GM19328 (cell line): Measurements from ENCODE around the gene CORT.
A peak's percentile ranks its signal among the peaks of the same experiment; 100 is the strongest.
"Not testable (repeated sequence)": the region's sequence is repeated elsewhere in the genome, so short reads cannot be mapped to it uniquely, and the experiment has no call there.

Experiments used
- ATAC-seq: cut with Tn5 transposase; IDR thresholded peaks from one replicate; pipeline ENCODE4 v1.9.1; 2021; ENCODE audit warnings: mild to moderate bottlenecking, moderate library complexity; ENCODE audit not compliant: unreplicated experiment

CORT gene

GRCh38 chr1:10437052-10437451 lies 12.8 kb upstream of the CORT start:
- ATAC-seq = no peak

DNA sequence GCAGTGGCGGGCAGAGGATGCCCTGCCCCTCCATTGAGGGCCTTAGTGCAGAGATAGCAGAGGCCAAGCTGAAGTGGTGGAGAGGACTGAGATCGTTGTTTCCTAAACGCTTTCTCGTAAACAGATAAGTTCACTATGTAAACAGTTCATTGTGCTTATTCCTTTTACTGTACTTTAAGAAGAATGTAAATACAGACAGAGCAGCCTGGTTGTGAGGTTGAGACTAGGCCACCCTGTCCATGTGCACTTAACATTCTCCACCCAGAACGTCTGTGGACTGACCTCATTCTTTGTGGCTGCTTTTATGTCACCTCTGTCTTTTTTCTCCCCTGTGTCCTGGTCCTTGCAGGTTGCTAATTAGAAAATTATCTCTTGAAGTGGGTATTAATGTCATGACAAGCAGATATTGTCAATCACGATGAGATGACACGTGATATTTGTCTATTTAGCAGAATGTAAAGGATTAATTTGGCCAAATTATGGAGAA lies 11.1 kb upstream of the CORT start:
- ATAC-seq = no peak

GRCh38 chr1:10440305-10440704 lies 9.5 kb upstream of the CORT start:
- no peak for ATAC-seq

GRCh38 chr1:10440794-10441193 lies 9.0 kb upstream of the CORT start:
- ATAC-seq = no peak

DNA sequence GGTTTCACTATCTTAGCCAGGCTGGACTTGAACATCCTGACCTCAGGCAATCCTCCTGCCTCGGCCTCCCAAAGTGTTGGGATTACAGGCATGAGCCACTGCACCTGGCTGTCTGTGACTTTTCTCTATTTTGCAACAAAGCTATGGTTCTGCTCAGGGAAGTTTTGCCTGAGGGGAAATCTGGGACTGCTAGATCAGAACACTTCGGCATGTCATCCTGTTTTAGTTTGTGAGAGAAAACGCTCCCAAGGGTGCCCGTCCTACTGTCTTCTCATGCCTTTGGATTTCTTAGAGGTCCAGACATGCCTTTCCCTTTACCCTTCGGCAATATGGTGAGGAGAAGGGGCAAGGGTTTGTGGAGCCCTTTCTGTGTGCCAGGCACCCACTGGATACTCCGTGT lies 5.6 kb upstream of the CORT start:
- ATAC-seq = no peak

DNA sequence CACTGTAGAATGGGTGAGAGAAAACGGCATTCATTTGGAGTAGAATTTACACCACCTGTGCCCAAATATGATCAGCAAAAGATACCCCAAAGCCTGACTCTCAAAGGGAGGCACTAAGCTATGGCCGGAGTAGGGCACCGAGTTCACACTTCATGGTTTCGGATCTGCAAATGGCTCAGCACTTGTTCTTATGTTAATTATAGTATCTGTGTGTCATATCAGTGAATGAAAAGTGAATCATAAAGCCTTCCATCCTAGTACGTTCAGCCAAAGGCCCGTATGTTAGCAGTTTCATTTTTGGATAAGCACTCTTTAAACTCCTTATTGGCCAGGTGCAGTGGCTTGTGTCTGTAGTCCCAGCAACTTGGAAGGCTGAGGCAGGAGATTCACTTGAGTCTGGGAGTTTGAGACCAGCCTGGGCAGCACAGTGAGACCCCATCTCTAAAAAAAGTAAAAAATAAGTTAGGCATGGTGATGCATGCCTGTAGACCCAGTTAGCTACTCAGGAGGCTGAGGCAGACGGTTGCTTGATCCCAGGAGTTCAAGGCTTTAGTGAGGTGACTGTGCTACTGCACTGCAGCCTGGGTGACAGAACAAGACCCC lies 4.9 kb upstream of the CORT start:
- ATAC-seq = no peak

GRCh38 chr1:10446790-10447422 lies 2.9 kb upstream of the CORT start:
- no peak for ATAC-seq

DNA sequence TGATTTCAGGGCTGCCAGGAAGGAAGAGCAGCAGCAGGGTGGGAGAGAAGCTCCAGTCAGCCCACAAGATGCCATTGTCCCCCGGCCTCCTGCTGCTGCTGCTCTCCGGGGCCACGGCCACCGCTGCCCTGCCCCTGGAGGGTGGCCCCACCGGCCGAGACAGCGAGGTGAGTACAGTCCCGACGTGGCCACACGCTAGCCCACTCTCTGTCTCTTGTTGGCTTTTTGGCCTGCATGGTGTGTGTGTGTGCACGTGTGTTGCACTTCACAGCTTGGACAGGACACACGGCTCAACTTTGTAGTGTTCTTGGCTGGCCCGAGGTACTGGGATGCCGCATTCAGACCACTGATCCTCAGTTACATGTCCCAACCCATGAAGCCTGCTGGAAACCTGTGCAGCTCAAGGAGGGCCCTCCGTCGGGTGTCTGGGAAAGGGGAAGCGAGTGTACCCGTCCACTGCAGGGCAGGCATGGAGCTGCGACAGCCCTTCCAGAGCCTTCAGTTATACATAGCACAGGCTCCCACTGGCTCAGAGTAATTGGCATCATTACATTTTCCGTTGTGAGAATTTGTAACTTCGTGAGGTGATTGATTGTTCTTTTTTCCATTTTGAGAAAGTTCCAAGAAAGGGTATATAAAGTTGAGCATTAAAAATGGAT lies 454 bp downstream of the CORT start:
- no peak for ATAC-seq

DNA sequence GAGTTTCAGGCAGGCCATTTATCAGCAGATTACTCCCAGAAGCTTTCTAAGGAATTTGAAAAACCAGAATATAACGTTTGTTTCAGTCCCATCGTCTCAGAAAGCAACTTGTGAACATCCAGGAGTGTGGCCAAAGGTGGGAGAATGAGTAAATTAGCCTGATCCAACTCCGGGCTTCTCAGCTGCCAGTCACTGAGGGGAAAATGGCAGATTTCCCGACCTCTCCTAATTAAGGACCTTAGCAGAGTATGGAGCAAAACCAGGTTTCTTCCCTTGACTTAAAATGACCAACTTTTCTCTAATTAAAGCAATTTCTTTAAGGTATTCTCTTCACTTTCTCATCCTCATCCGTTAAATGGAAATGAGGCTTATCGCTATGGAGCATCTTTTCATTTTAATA lies 1.0 kb downstream of the CORT start:
- no peak for ATAC-seq

GRCh38 chr1:10451287-10451686 lies 1.5 kb downstream of the CORT start:
- ATAC-seq = no peak

DNA sequence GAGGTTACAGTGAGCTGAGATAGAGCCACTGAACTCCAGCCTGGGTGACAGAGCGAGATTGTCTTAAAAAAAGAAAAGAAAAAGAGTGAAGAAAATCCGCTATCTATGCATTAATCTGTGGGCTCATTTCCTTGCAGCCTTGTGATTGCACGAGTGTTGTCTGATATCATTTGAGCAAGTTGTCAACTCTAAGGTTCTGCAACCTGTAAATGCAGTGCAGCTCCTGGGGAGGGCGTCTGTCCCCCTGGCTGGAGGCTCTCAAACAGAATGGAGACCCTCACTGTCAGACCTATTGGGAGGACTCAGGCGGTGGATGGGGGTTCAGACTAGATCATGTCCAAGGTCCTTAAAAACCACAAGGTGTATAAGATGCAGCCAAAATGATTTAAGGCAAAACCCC lies 6.2 kb downstream of the CORT start:
- no peak for ATAC-seq

GRCh38 chr1:10456661-10457060 lies 6.8 kb downstream of the CORT start:
- no peak for ATAC-seq

GRCh38 chr1:10457462-10457861 lies 7.6 kb downstream of the CORT start:
- ATAC-seq = not testable (repeated sequence)

GRCh38 chr1:10457875-10458274 lies 8.0 kb downstream of the CORT start:
- ATAC-seq = no peak

DNA sequence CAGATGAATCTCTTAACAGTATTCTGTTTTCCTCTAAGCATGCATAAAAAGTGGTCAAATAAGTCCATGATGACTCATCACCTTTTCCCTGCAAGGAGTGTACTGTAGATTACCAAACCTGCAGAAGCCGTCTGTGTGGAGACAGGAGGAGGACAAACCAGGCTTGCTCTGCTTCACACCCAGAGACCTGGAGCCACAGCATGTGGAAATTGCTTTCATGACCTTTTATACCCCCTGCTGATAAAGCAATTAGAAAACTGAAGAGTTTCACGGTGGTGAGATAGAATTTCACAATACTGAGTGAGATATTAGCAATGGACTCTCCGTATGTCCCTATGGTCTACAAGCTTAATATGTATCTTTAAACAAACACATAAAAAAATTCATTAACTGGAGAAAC lies 9.4 kb downstream of the CORT start:
- no peak for ATAC-seq

DNA sequence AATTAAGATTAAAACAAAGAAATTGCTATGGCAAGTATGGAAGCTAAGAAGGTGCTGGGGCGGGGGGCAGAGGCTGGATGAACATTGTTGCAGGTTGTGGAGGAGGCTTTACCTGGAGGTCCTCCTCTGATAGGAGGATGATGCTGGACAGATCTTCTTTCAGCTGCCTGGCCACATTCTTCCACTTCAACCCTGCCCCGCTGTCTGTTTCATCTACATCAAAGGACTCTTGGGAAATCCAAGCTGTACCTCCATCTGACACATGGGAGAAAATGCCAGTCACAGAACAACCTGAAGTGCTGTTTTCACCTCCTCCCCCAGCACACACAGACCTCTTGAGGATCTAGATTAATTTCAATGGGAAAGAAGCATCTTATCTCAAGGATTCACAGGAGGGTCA lies 17.2 kb downstream of the CORT start:
- ATAC-seq = no peak

DNA sequence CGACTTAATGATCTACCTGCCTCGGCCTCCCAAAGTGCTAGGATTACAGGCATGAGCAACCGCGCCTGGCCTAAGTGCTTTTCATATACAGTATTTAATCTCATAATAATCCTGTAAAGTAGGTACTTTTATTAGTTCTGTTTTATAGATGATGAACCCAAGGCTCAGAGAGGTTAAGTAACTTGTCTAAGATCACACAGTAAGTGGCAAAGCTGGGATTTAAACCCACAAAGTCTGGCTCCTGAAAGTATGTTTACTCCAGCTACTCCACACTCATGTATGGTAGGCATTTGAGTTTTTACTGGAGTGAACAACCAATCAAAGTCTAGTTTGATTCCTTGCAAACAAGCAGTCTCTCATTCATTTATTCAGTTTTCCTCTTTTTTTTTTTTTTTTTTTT lies 20.2 kb downstream of the CORT start:
- ATAC-seq = no peak

- peak; percentile 3 for ATAC-seq
Measured at GRCh38 chr1:10471411-10472219, 21.8 kb downstream of the CORT start.

GRCh38 chr1:10472220-10473144 lies 22.7 kb downstream of the CORT start, which contains the start of gene DFFA:
DFFA (minus strand) TSS chr1:10472529; CDS start chr1:10472458, 71 bp downstream.
- peak; percentile 85 for ATAC-seq

- ATAC-seq = no peak
Measured at GRCh38 chr1:10473145-10473765, 23.4 kb downstream of the CORT start.
